ENCODE results near the gene IFI27. TPM values are rescaled to one million over a fixed set of nuclear protein-coding genes. Genes with fewer than 3 reads are reported as not detected.

IFI27 gene
- total RNA-seq, 1 experiment from 2014 or later = 4.9 TPM

- no peak for TF ChIP-seq EZH2 (IDR thresholded peaks at IDR 0.05; ENCODE audit: borderline replicate concordance, low read depth, low read length, poor library complexity, severe bottlenecking)
- TF ChIP-seq, protein P1, sequence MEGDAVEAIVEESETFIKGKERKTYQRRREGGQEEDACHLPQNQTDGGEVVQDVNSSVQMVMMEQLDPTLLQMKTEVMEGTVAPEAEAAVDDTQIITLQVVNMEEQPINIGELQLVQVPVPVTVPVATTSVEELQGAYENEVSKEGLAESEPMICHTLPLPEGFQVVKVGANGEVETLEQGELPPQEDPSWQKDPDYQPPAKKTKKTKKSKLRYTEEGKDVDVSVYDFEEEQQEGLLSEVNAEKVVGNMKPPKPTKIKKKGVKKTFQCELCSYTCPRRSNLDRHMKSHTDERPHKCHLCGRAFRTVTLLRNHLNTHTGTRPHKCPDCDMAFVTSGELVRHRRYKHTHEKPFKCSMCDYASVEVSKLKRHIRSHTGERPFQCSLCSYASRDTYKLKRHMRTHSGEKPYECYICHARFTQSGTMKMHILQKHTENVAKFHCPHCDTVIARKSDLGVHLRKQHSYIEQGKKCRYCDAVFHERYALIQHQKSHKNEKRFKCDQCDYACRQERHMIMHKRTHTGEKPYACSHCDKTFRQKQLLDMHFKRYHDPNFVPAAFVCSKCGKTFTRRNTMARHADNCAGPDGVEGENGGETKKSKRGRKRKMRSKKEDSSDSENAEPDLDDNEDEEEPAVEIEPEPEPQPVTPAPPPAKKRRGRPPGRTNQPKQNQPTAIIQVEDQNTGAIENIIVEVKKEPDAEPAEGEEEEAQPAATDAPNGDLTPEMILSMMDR (conservative IDR thresholded peaks at IDR 0.05; ENCODE audit: low read depth, low read length) = no peak
- POLR2A ChIA-PET (ENCODE audit: low non-redundant PET) = no interaction called here
- Histone ChIP-seq H3K36me3 (ENCODE audit: insufficient read depth, low read length, poor library complexity, severe bottlenecking) (no peaks in the 10 kb centered on the region), H3K4me3 (ENCODE audit: low read depth, low read length, poor library complexity, severe bottlenecking) (no peak overlapping the region), H3K27ac (ENCODE audit: low read depth, low read length, poor library complexity, severe bottlenecking) (no peak overlapping the region), H3K27me3 (replicated peaks; ENCODE audit: insufficient read depth, low read depth, low read length, poor library complexity) (no peaks in the 10 kb centered on the region), H3K9me3 (ENCODE audit: low read depth, low read length, poor library complexity, severe bottlenecking) (no peaks in the 10 kb centered on the region), H3K4me1 (ENCODE audit: insufficient read depth, low read length, poor library complexity, severe bottlenecking) (no peaks in the 10 kb centered on the region)
- intact Hi-C loops (cut with micrococcal nuclease; ENCODE audit: unreplicated experiment) = no loop called here
- DNase-seq (ENCODE audit: low spot score) = no peak
- CTCF ChIA-PET = no interaction called here
- BruUV-seq (replicated peaks) = no TSS peak
Observed at GRCh38 chr14:94122438-94122837, 11.9 kb downstream of the IFI27 start.

GRCh38 chr14:94123296-94123695, 12.8 kb downstream of the IFI27 start:
- H3K27ac ChIP-seq (ENCODE audit: low read depth, low read length, poor library complexity, severe bottlenecking) = no peak overlapping the region
- H3K4me3 ChIP-seq (ENCODE audit: low read depth, low read length, poor library complexity, severe bottlenecking) = no peak overlapping the region
- H3K4me1 ChIP-seq (ENCODE audit: insufficient read depth, low read length, poor library complexity, severe bottlenecking) = no peaks in the 10 kb centered on the region
- no peaks in the 10 kb centered on the region for H3K36me3 ChIP-seq (ENCODE audit: insufficient read depth, low read length, poor library complexity, severe bottlenecking)
- no TSS peak for BruUV-seq (replicated peaks)
- H3K27me3 ChIP-seq (replicated peaks; ENCODE audit: insufficient read depth, low read depth, low read length, poor library complexity) = no peaks in the 10 kb centered on the region
- ChIA-PET CTCF (no interaction called here), POLR2A (ENCODE audit: low non-redundant PET) (interaction anchor here (0.7 kb wide), 1 partner anchor 954 kb away, joined by 3 read pairs; no protein-coding TSS in a partner anchor)
- H3K9me3 ChIP-seq (ENCODE audit: low read depth, low read length, poor library complexity, severe bottlenecking) = no peaks in the 10 kb centered on the region
- intact Hi-C loops (cut with micrococcal nuclease; ENCODE audit: unreplicated experiment) = no loop called here
- TF ChIP-seq, protein P1 (conservative IDR thresholded peaks at IDR 0.05; ENCODE audit: low read depth, low read length) = no peak
- TF ChIP-seq EZH2 (IDR thresholded peaks at IDR 0.05; ENCODE audit: borderline replicate concordance, low read depth, low read length, poor library complexity, severe bottlenecking) = no peak
- DNase-seq (ENCODE audit: low spot score) = no peak

DNA sequence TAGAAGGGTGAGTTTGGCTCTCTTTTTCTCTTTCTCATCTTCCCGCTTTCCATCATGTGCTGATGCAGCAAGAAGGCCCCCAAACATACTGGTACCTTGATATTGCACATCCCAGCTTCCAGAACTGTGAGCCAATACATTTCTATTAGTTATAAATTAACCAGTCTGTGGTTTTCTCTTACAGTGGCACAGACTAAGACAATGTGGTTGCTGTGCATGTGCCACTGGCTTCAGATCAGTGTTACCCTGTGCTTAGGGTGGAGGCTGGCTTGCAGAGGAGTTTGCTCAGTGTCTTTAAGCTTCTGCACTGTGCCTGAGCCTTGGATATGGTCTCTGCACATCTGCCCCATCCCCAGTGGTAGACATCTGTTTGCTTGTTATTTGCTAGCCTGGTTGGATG, 13.3 kb downstream of the IFI27 start:
- Histone ChIP-seq H3K27me3 (replicated peaks; ENCODE audit: insufficient read depth, low read depth, low read length, poor library complexity) (no peaks in the 10 kb centered on the region), H3K4me1 (ENCODE audit: insufficient read depth, low read length, poor library complexity, severe bottlenecking) (no peaks in the 10 kb centered on the region), H3K36me3 (ENCODE audit: insufficient read depth, low read length, poor library complexity, severe bottlenecking) (no peaks in the 10 kb centered on the region), H3K27ac (ENCODE audit: low read depth, low read length, poor library complexity, severe bottlenecking) (no peak overlapping the region), H3K4me3 (ENCODE audit: low read depth, low read length, poor library complexity, severe bottlenecking) (no peak overlapping the region), H3K9me3 (ENCODE audit: low read depth, low read length, poor library complexity, severe bottlenecking) (no peaks in the 10 kb centered on the region)
- no peak for TF ChIP-seq EZH2 (IDR thresholded peaks at IDR 0.05; ENCODE audit: borderline replicate concordance, low read depth, low read length, poor library complexity, severe bottlenecking)
- TF ChIP-seq, protein P1 (conservative IDR thresholded peaks at IDR 0.05; ENCODE audit: low read depth, low read length) = no peak
- ChIA-PET POLR2A (ENCODE audit: low non-redundant PET) (interaction anchor here (0.7 kb wide), 1 partner anchor 955 kb away, joined by 3 read pairs; no protein-coding TSS in a partner anchor), CTCF (no interaction called here)
- no peak for DNase-seq (ENCODE audit: low spot score)
- BruUV-seq (replicated peaks) = no TSS peak
- intact Hi-C loops (cut with micrococcal nuclease; ENCODE audit: unreplicated experiment) = no loop called here
